Left ventricle myocardium superior (tissue), 1 donor: ENCODE measurements around the gene CADPS2. TPM values are rescaled to one million over a fixed set of nuclear protein-coding genes. Genes with fewer than 3 reads are reported as not detected.

ENCODE experiments used
- ATAC-seq: fragments of 200-7000 bp; cut with Tn5 transposase; one replicate; pipeline ENCODE4 v1.9.1; 2020; ENCODE audit warnings: mild to moderate bottlenecking, moderate library complexity
- DNase-seq: peaks from one replicate; pipeline ENCODE4 v3.0.0-alpha.2; 2020
- intact Hi-C: fragments of 100-400 bp; cut with micrococcal nuclease; formaldehyde crosslinking; loops from one replicate; pipeline ENCODE4 v1.11.0; 2022
- total RNA-seq: library from RNA; stranded (reverse); fragmentation: NEBNext Ultra II Directional; extraction: Animal tissue kit (Norgen Biotek cat#: 25700); gene quantifications from one replicate; pipeline ENCODE4 v1.2.1, GENCODE V29; 2021
- donor health status: DM: no; HTN: yes; CAD: no; lungs with severe emphysema.

CADPS2 gene
- total RNA-seq, 1 donor from 2014 or later = 29.1 TPM

- no peak for ATAC-seq
- no peak for DNase-seq
- intact Hi-C loops = no loop called here
Measured at GRCh38 chr7:122379491-122379890, 506.8 kb downstream of the CADPS2 start.

GRCh38 chr7:122369756-122370155, 516.5 kb downstream of the CADPS2 start:
- DNase-seq (no peak), ATAC-seq (no peak)
- intact Hi-C loops = no loop called here

- DNase-seq (no peak), ATAC-seq (no peak)
- intact Hi-C loops = no loop called here
Measured at GRCh38 chr7:122364761-122365280, 521.4 kb downstream of the CADPS2 start.

- ATAC-seq (no peak), DNase-seq (no peak)
- intact Hi-C loops = no loop called here
Measured at GRCh38 chr7:122363144-122363543, 523.1 kb downstream of the CADPS2 start.

- intact Hi-C loops = no loop called here
- DNase-seq (no peak), ATAC-seq (no peak)
Measured at GRCh38 chr7:122362473-122362872, 523.8 kb downstream of the CADPS2 start.

GRCh38 chr7:122354656-122355055, 531.6 kb downstream of the CADPS2 start:
- no peak for ATAC-seq
- intact Hi-C loops = no loop called here
- DNase-seq = no peak

- intact Hi-C loops = no loop called here
- no peak for ATAC-seq
- DNase-seq = no peak
Measured at GRCh38 chr7:122352454-122352853, 533.8 kb downstream of the CADPS2 start.

- intact Hi-C loops = no loop called here
- ATAC-seq (no peak), DNase-seq (no peak)
Measured at GRCh38 chr7:122350701-122351100, 535.6 kb downstream of the CADPS2 start.

GRCh38 chr7:122344303-122344620, 542.0 kb downstream of the CADPS2 start:
- DNase-seq = no peak

GRCh38 chr7:122343601-122344302, 542.5 kb downstream of the CADPS2 start:
- intact Hi-C loops = no loop called here
- ATAC-seq = no peak

More at GRCh38 chr7:122344303-122344620, 542.0 kb downstream of the CADPS2 start:
- ATAC-seq = no peak
- intact Hi-C loops = no loop called here

GRCh38 chr7:122340427-122340826, 545.8 kb downstream of the CADPS2 start:
- intact Hi-C loops = no loop called here
- ATAC-seq = no peak
- no peak for DNase-seq

More at GRCh38 chr7:122343601-122344302, 542.5 kb downstream of the CADPS2 start:
- DNase-seq = no peak

GRCh38 chr7:122339145-122339904, 546.9 kb downstream of the CADPS2 start:
- DNase-seq (no peak), ATAC-seq (no peak)
- intact Hi-C loops = no loop called here

- intact Hi-C loops = no loop called here
- no peak for DNase-seq
- ATAC-seq = no peak
Measured at GRCh38 chr7:122337011-122337410, 549.2 kb downstream of the CADPS2 start.

GRCh38 chr7:122329145-122329802, 557.0 kb downstream of the CADPS2 start:
- intact Hi-C loops = no loop called here
- DNase-seq = no peak
- ATAC-seq = no peak

GRCh38 chr7:122327969-122328368, 558.3 kb downstream of the CADPS2 start:
- DNase-seq (no peak), ATAC-seq (no peak)
- intact Hi-C loops = no loop called here

GRCh38 chr7:122316467-122317388, 569.5 kb downstream of the CADPS2 start:
- ATAC-seq (no peak), DNase-seq (no peak)
- intact Hi-C loops = no loop called here

- ATAC-seq (no peak), DNase-seq (no peak)
- intact Hi-C loops = no loop called here
Measured at GRCh38 chr7:122315507-122316466, 570.5 kb downstream of the CADPS2 start.

GRCh38 chr7:122314284-122314683, 572.0 kb downstream of the CADPS2 start:
- ATAC-seq (no peak), DNase-seq (no peak)
- intact Hi-C loops = no loop called here
